ENCODE data around the gene PAM.
"Not testable (repeated sequence)": the region's sequence is repeated elsewhere in the genome, so short reads cannot be mapped to it uniquely, and the experiment has no call there.

- not testable (repeated sequence) for TF ChIP-seq POLR2AphosphoS5, CTCF (IDR thresholded peaks at IDR 0.05)
Observed at GRCh38 chr5:102775756-102776155, 20.7 kb downstream of the PAM start.

Data from prostate gland (tissue), 2 donors.